H9 (cell line): ENCODE data around the gene RFESD. TPM values are rescaled to one million over a fixed set of nuclear protein-coding genes. Genes with fewer than 3 reads are reported as not detected.

Experiments
- DNase-seq: peaks from one replicate; pipeline ENCODE4 v3.0.0-alpha.2; 2017
- H2AFZ ChIP-seq: one replicate; pipeline ENCODE4 v1.6.1; 2013; ENCODE audit warnings: mild to moderate bottlenecking, low read length, control low read depth, moderate library complexity
- H2AK5ac ChIP-seq: 2 replicates; pipeline ENCODE4 v1.6.1; 2013; ENCODE audit warnings: low read length, control low read depth, mixed read lengths; ENCODE audit not compliant: insufficient read length
- H2BK120ac ChIP-seq: one replicate; pipeline ENCODE4 v1.6.1; 2013; ENCODE audit warnings: low read depth, mild to moderate bottlenecking, low read length, control low read depth, inconsistent platforms; ENCODE audit not compliant: poor library complexity, severe bottlenecking
- H2BK12ac ChIP-seq: 2 replicates; pipeline ENCODE4 v1.6.1; 2013; ENCODE audit warnings: low read length, control low read depth, mixed read lengths, low read depth; ENCODE audit not compliant: insufficient read length
- H2BK15ac ChIP-seq: 2 replicates; pipeline ENCODE4 v1.6.1; 2013; ENCODE audit warnings: low read depth, low read length, control low read depth
- H2BK20ac ChIP-seq: one replicate; pipeline ENCODE4 v1.6.1; 2013; ENCODE audit warnings: low read depth, mild to moderate bottlenecking, low read length, control low read depth, inconsistent platforms; ENCODE audit not compliant: poor library complexity, severe bottlenecking
- H2BK5ac ChIP-seq: 2 replicates; pipeline ENCODE4 v1.6.1; 2013; ENCODE audit warnings: low read length, control low read depth, mixed read lengths; ENCODE audit not compliant: insufficient read length
- H3K14ac ChIP-seq: 2 replicates; pipeline ENCODE4 v1.6.1; 2013; ENCODE audit warnings: low read length, control low read depth; ENCODE audit not compliant: insufficient read depth
- H3K18ac ChIP-seq: 2 replicates; pipeline ENCODE4 v1.6.1; 2013; ENCODE audit warnings: low read depth, mild to moderate bottlenecking, mixed read lengths, low read length, control low read depth; ENCODE audit not compliant: insufficient read length
- H3K23ac ChIP-seq: 2 replicates; pipeline ENCODE4 v1.6.1; 2013; ENCODE audit warnings: low read length, control low read depth, mixed read lengths, low read depth; ENCODE audit not compliant: insufficient read length
- H3K23me2 ChIP-seq: 2 replicates; pipeline ENCODE4 v1.6.1; 2013; ENCODE audit warnings: low read depth, mild to moderate bottlenecking, mixed read lengths, low read length, control low read depth; ENCODE audit not compliant: insufficient read length, poor library complexity, severe bottlenecking
- H3K27ac ChIP-seq: 2 replicates; pipeline ENCODE4 v1.5.1; 2013; ENCODE audit warnings: low read length, control low read depth, mixed read lengths, low read depth; ENCODE audit not compliant: insufficient read length
- H3K27me3 ChIP-seq: 2 replicates; pipeline ENCODE4 v1.6.1; 2013; ENCODE audit warnings: low read length, control low read depth, inconsistent platforms; ENCODE audit not compliant: insufficient read depth
- H3K4ac ChIP-seq: 2 replicates; pipeline ENCODE4 v1.6.1; 2013; ENCODE audit warnings: low read depth, mild to moderate bottlenecking, control low read depth, inconsistent platforms, low read length, moderate library complexity
- H3K4me1 ChIP-seq: 2 replicates; pipeline ENCODE4 v1.6.1; 2013; ENCODE audit warnings: low read length, control low read depth, inconsistent platforms; ENCODE audit not compliant: insufficient read depth
- H3K4me2 ChIP-seq: 2 replicates; pipeline ENCODE4 v1.6.1; 2013; ENCODE audit warnings: low read length, control low read depth, mixed read lengths; ENCODE audit not compliant: insufficient read length, insufficient read depth
- H3K56ac ChIP-seq: 2 replicates; pipeline ENCODE4 v1.6.1; 2013; ENCODE audit warnings: low read depth, mild to moderate bottlenecking, mixed read lengths, low read length, control low read depth; ENCODE audit not compliant: insufficient read length
- H3K79me1 ChIP-seq: 2 replicates; pipeline ENCODE4 v1.6.1; 2013; ENCODE audit warnings: low read depth, mild to moderate bottlenecking, moderate library complexity, low read length, control low read depth, inconsistent platforms; ENCODE audit not compliant: insufficient read depth, poor library complexity, severe bottlenecking
- H3K79me2 ChIP-seq: 2 replicates; pipeline ENCODE4 v1.6.1; 2013; ENCODE audit warnings: low read length, control low read depth, inconsistent platforms; ENCODE audit not compliant: insufficient read depth
- H3K9ac ChIP-seq: 2 replicates; pipeline ENCODE4 v1.6.1; 2013; ENCODE audit warnings: low read length, control low read depth, mixed read lengths; ENCODE audit not compliant: insufficient read length; ENCODE audit errors: extremely low read depth
- H3K9me3 ChIP-seq: one replicate; pipeline ENCODE4 v1.6.1; 2013; ENCODE audit warnings: low read depth, low read length, inconsistent platforms; ENCODE audit not compliant: control insufficient read depth
- H3T11ph ChIP-seq: one replicate; pipeline ENCODE4 v1.6.1; 2013; ENCODE audit warnings: mild to moderate bottlenecking, low read length, control low read depth, inconsistent platforms
- H4K20me1 ChIP-seq: one replicate; pipeline ENCODE4 v1.6.1; 2013; ENCODE audit not compliant: control insufficient read depth, insufficient read length, insufficient read depth
- H4K5ac ChIP-seq: 2 replicates; pipeline ENCODE4 v1.6.1; 2013; ENCODE audit warnings: low read depth, mild to moderate bottlenecking, mixed read lengths, low read length, control low read depth; ENCODE audit not compliant: insufficient read length
- H4K8ac ChIP-seq: replicated peaks from 2 replicates; pipeline ENCODE4 v1.6.1; 2013; ENCODE audit warnings: low read length, control low read depth, mixed read lengths, low read depth; ENCODE audit not compliant: insufficient read length
- H4K91ac ChIP-seq: 2 replicates; pipeline ENCODE4 v1.6.1; 2013; ENCODE audit warnings: low read depth, mild to moderate bottlenecking, moderate library complexity, mixed read lengths, low read length, control low read depth; ENCODE audit not compliant: insufficient read length
- H3K27ac Mint-ChIP-seq, 3 experiments: 2 replicates in 2 of 3; 3 replicates in 1 of 3; pipeline ENCODE4 v1.8.0; 2020 to 2021; ENCODE audit warnings: mixed read lengths in 3 of 3, mild to moderate bottlenecking in 1 of 3, moderate library complexity in 1 of 3
- H3K27me3 Mint-ChIP-seq: 2 replicates; pipeline ENCODE4 v1.8.0; 2021; ENCODE audit warnings: low read depth, mild to moderate bottlenecking, moderate library complexity, mixed read lengths
- H3K36me3 Mint-ChIP-seq, 3 experiments: 2 replicates in 2 of 3; 3 replicates in 1 of 3; pipeline ENCODE4 v1.8.0; 2020 to 2021; ENCODE audit warnings: low read depth in 3 of 3, mixed read lengths in 3 of 3; ENCODE audit not compliant: insufficient read depth in 1 of 3
- H3K4me1 Mint-ChIP-seq, 2 experiments: 2 replicates each; pipeline ENCODE4 v1.8.0; 2020; ENCODE audit warnings: mixed read lengths in 2 of 2
- H3K4me3 Mint-ChIP-seq, 2 experiments: 2 replicates in 1 of 2; 3 replicates in 1 of 2; pipeline ENCODE4 v1.8.0; 2020 to 2021; ENCODE audit warnings: mild to moderate bottlenecking in 2 of 2, mixed read lengths in 2 of 2, moderate library complexity in 1 of 2
- H3K9me3 Mint-ChIP-seq, 2 experiments: 2 replicates in 1 of 2; 3 replicates in 1 of 2; pipeline ENCODE4 v1.8.0; 2020; ENCODE audit warnings: mild to moderate bottlenecking in 2 of 2, mixed read lengths in 2 of 2, moderate library complexity in 1 of 2
- CTCF ChIP-seq: fragments of 200-600 bp; sonication (generic); conservative IDR thresholded peaks from 3 replicates; pipeline ENCODE4 v1.8.0; 2021; ENCODE audit warnings: antibody characterized with exemption, mild to moderate bottlenecking
- WGBS: extraction: QIAGEN DNeasy Blood & Tissue Kit; methylation state at CpG from one replicate; pipeline ENCODE4 v1.1.7; 2013; ENCODE audit warnings: missing lambda C conversion rate, low lambda C conversion rate, mixed read lengths; ENCODE audit not compliant: insufficient read length; ENCODE audit errors: extremely low coverage; 5-methylcytosine and 5-hydroxymethylcytosine counted together
- total RNA-seq: library from RNA; stranded (reverse); gene quantifications from 2 replicates; pipeline ENCODE4 v1.2.1, GENCODE V29; 2021

RFESD gene
- total RNA-seq, 1 experiment from 2014 or later, result 1.7 TPM

GRCh38 chr5:95699337-95699736 is 52.8 kb downstream of the RFESD start:
- no peak overlapping the region for H4K91ac ChIP-seq
- 100% methylated on average over 1 of the region's 1 CpG for WGBS
- H2BK12ac ChIP-seq, result no peak overlapping the region
- H4K20me1 ChIP-seq, result no peaks in the 10 kb centered on the region
- Mint-ChIP-seq H3K9me3 (no peaks in the 10 kb centered on the region), H3K4me1 (peaks cover 0 to 3% of the 10 kb centered on the region in 2 experiments; a peak in 1 of 4 replicates), H3K36me3 (no peaks in the 10 kb centered on the region), H3K27ac (no peak overlapping the region), H3K4me3 (no peak overlapping the region), H3K27me3 (peaks cover 2% of the 10 kb centered on the region; the same call in 1 of the 2 replicates)
- H3K9ac ChIP-seq, result no peak overlapping the region
- no peak overlapping the region for H2BK15ac ChIP-seq
- H3T11ph ChIP-seq, result no peak overlapping the region
- H4K8ac ChIP-seq, result no peak overlapping the region
- H3K14ac ChIP-seq, result no peak overlapping the region
- no peak overlapping the region for H2AFZ ChIP-seq
- no peaks in the 10 kb centered on the region for H3K79me1 ChIP-seq
- no peak overlapping the region for H4K5ac ChIP-seq
- no peak overlapping the region for H3K56ac ChIP-seq
- TF ChIP-seq CTCF, result no peak
- no peak overlapping the region for H2AK5ac ChIP-seq
- H3K4ac ChIP-seq, result no peak overlapping the region
- no peaks in the 10 kb centered on the region for H3K9me3 ChIP-seq
- no peak for DNase-seq
- H2BK20ac ChIP-seq, result no peak overlapping the region
- no peaks in the 10 kb centered on the region for H3K79me2 ChIP-seq
- no peak overlapping the region for H2BK120ac ChIP-seq
- no peak overlapping the region for H3K4me2 ChIP-seq
- no peaks in the 10 kb centered on the region for H3K23me2 ChIP-seq
- no peak overlapping the region for H3K18ac ChIP-seq
- H2BK5ac ChIP-seq, result no peak overlapping the region
- H3K27ac ChIP-seq, result no peak overlapping the region
- no peaks in the 10 kb centered on the region for H3K4me1 ChIP-seq
- H3K23ac ChIP-seq, result no peak overlapping the region
- no peaks in the 10 kb centered on the region for H3K27me3 ChIP-seq
